ENCODE results near the gene GLG1. TPM values are rescaled to one million over a fixed set of nuclear protein-coding genes. Genes with fewer than 3 reads are reported as not detected.

GLG1 gene
- total and polyA plus RNA-seq, 5 experiments from 2014 or later = 137 to 210 (median 192) TPM

DNA sequence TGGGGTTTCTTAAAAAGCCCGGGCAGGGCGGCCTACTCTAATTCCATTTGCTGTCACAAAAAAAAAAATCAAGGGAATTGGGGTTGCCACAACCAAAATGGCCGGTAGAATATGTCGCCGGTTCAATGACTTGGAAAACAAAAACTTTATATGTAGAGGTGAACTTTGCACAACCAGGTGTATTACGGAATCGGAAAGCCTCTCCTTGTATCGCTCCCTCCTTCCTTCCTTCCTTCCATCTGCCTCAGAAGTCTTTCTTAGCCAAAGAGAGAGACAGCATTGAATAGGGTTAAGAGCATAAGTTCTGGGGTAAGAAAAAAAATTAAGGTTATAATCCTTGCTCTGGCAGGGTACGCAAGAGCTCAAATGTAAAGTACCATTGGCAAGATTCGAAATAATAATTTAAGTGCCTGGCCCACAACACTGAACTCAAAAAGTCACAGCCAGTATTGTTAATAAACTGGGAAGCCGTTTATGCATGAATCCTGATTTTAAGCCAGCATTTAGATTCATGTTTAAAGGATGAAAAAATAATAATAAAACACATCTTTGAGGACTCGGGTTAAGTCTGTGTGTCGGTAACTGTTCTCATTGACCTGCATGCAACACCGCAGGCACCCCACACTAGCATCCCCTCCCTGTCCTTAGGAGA, 522 bp upstream of the GLG1 start:
- peak overlapping the region; percentile 86 to 99 (median 94) for H3K4me3 Mint-ChIP-seq
- peak overlapping the region; percentile 90 to 98 (median 94) for H3K27ac Mint-ChIP-seq
- H3K27me3 Mint-ChIP-seq = no peaks in the 10 kb centered on the region
- H3K9me3 Mint-ChIP-seq = no peaks in the 10 kb centered on the region
- peaks cover 0 to 6% (median 0%) of the 10 kb centered on the region in 3 donors for H3K36me3 Mint-ChIP-seq
- peak; percentile 33 to 44 for ATAC-seq
- H3K4me1 Mint-ChIP-seq = peaks cover 29 to 66% (median 62%) of the 10 kb centered on the region in 4 donors
- DNase-seq = no peak
- POLR2A ChIA-PET = interaction anchor here (0.5 to 3.2 kb wide), 22 partner anchors 8 to 1042 kb away, joined by 3 to 20 read pairs (median 4); partner anchors contain the start of genes MLKL and RFWD3

DNA sequence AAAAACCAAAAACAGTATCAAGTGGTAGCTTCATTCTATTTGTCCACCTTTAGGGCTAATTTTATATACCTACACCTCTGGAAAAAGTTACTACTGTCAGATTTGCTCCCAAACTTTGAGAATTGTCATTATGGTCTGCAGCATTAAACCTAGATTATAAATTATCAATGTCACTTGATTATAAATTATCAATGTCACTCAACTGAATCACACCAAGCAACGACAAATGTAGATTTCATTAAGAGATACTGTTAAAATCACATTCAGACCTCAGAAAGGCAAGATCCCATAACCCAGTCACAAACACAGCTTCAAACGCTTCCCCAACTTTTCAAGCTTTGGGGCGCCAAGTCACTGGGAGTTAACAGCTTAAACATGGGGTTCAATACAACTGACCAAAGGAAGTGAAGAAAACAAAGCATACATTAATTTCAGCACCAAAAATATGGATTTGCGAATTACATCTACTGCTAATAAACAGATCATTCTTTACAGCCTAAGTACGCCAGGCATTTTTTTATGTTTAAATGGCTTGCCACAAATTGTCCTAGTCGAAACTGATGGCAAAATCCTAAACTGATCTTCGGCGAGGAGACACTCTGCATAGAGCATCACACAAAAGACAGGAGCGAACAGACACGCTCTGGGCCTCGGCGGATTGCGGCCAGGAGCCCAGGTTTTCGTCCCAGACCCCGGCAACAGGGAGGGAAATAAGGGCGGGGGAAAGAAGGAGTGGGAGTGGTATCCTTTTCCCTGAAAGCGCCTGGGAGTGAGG, 981 bp downstream of the GLG1 start:
- H3K4me1 Mint-ChIP-seq = peaks cover 32 to 77% (median 72%) of the 10 kb centered on the region in 4 donors
- DNase-seq = no peak

DNA sequence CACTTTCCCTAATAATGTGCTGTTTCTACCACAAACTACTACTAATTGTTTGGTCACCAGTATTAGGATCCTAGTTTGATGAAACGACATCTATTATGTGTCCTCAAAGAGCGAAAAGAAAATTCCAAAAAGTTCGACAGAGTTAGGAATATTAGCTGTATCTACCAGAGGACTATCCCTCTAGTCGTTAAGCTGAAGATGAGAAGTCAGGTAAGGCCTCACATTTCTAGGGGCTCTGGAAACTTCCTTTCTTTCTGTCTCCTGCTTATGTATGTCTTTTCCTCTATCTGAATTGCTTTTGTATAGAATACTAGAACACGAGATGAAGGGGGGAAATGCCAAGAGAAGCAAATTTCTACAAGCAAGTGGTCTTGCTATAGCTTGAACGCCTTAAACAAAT, 1.6 kb downstream of the GLG1 start:
- no peaks in the 10 kb centered on the region for H3K27me3 Mint-ChIP-seq
- peaks cover 0 to 6% (median 4%) of the 10 kb centered on the region in 3 donors for H3K36me3 Mint-ChIP-seq
- H3K9me3 Mint-ChIP-seq = no peaks in the 10 kb centered on the region
- H3K27ac Mint-ChIP-seq = peak overlapping the region; percentile 51 to 99 (median 96)
- ATAC-seq (no peak), DNase-seq (no peak)
- H3K4me3 Mint-ChIP-seq = peak overlapping the region; percentile 86 to 99 (median 94)
- POLR2A ChIA-PET = interaction anchor here (0.6 to 1.3 kb wide), 3 partner anchors 19 to 39 kb away, joined by 4 to 7 read pairs (median 4); no protein-coding TSS in a partner anchor
- H3K4me1 Mint-ChIP-seq = peaks cover 35 to 83% (median 77%) of the 10 kb centered on the region in 4 donors

More for the DNA sequence above, 981 bp downstream of the GLG1 start:
- POLR2A ChIA-PET = interaction anchor here (0.6 to 3.2 kb wide), 11 partner anchors 12 to 113 kb away, joined by 3 to 20 read pairs (median 6); partner anchors contain the start of gene RFWD3
- H3K9me3 Mint-ChIP-seq = no peaks in the 10 kb centered on the region
- H3K4me3 Mint-ChIP-seq = peak overlapping the region; percentile 86 to 99 (median 94)
- H3K36me3 Mint-ChIP-seq = peaks cover 0 to 6% (median 0%) of the 10 kb centered on the region in 3 donors
- H3K27ac Mint-ChIP-seq = peak overlapping the region; percentile 90 to 99 (median 96)
- no peak for ATAC-seq
- no peaks in the 10 kb centered on the region for H3K27me3 Mint-ChIP-seq

DNA sequence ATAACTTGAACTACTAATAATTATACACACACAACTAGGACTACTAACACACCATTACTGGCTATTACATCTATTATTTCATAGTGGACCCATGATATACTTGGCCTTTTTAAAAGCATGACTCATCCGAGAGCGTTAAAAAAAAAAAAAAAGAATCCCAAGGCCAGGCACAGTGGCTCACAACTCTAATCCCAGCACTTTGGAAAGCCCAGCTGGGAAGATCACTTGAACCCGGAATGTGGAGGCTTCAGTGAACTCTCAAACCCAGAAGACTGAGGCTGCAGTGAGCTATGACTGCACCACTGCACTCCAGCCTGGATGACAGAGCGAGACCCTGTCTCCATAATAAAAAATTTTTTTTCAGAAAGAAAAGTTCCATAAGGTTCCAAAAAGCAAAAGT, 3.1 kb downstream of the GLG1 start:
- H3K27ac Mint-ChIP-seq = peak overlapping the region; percentile 58 to 98 (median 91)
- peak overlapping the region; percentile 49 to 99 (median 94) for H3K4me3 Mint-ChIP-seq
- ATAC-seq = no peak
- POLR2A ChIA-PET = no interaction called here
- no peaks in the 10 kb centered on the region for H3K9me3 Mint-ChIP-seq
- H3K4me1 Mint-ChIP-seq = peaks cover 39 to 87% (median 83%) of the 10 kb centered on the region in 4 donors
- no peaks in the 10 kb centered on the region for H3K27me3 Mint-ChIP-seq
- H3K36me3 Mint-ChIP-seq = peaks cover 0 to 6% (median 4%) of the 10 kb centered on the region in 3 donors
- no peak for DNase-seq

- POLR2A ChIA-PET = interaction anchor here (0.6 to 1.7 kb wide), 11 partner anchors 9 to 486 kb away, joined by 3 to 10 read pairs (median 4); partner anchors contain the start of gene RFWD3
- Mint-ChIP-seq H3K27ac (peak overlapping the region; percentile 90 to 98 (median 94)), H3K4me3 (peak overlapping the region; percentile 57 to 88 (median 79)), H3K9me3 (no peaks in the 10 kb centered on the region), H3K4me1 (peaks cover 35 to 81% (median 74%) of the 10 kb centered on the region in 4 donors), H3K27me3 (no peaks in the 10 kb centered on the region), H3K36me3 (peaks cover 6 to 26% (median 8%) of the 10 kb centered on the region in 3 donors)
- peak; percentile 51 to 88 (median 72) for DNase-seq
- ATAC-seq = peak; percentile 96 to 99
Measured at GRCh38 chr16:74601126-74601871, 5.6 kb downstream of the GLG1 start.

DNA sequence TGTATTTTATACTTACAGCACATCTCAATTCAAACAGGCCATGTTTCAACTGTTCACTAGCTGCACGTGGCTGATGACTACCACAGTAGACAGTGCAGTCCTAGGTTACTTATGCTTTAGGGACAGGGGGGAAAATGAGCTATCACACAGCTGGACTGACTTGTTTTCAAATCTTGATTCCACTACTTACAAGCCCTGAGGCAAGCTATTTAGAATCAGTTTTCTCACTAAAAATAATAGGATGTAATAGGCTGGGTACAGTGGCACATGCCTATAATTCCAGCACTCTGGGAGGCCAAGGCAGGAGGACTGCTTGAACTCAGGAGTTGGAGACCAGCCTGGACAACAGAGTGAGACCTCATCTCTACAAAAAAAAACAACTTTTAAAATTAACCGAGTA, 10.3 kb downstream of the GLG1 start:
- H3K4me3 Mint-ChIP-seq = peak overlapping the region in 6 of 10 donors; percentile 11 to 56 (median 19)
- H3K36me3 Mint-ChIP-seq = peaks cover 0 to 43% (median 14%) of the 10 kb centered on the region in 3 donors
- ATAC-seq (no peak), DNase-seq (no peak)
- H3K4me1 Mint-ChIP-seq = peaks cover 27 to 75% (median 57%) of the 10 kb centered on the region in 4 donors
- POLR2A ChIA-PET = interaction anchor here (0.7 kb wide), 1 partner anchor 23 kb away, joined by 4 read pairs; no protein-coding TSS in a partner anchor
- H3K27me3 Mint-ChIP-seq = no peaks in the 10 kb centered on the region
- peak overlapping the region in 9 of 10 donors; percentile 44 to 83 (median 72) for H3K27ac Mint-ChIP-seq
- peaks cover 0 to 4% (median 0%) of the 10 kb centered on the region in 9 donors for H3K9me3 Mint-ChIP-seq

- Mint-ChIP-seq H3K27ac (peak overlapping the region in 9 of 10 donors; percentile 9 to 80 (median 39)), H3K4me1 (peaks cover 19 to 73% (median 44%) of the 10 kb centered on the region in 4 donors), H3K9me3 (peaks cover 0 to 4% (median 0%) of the 10 kb centered on the region in 9 donors), H3K27me3 (no peaks in the 10 kb centered on the region), H3K4me3 (peak overlapping the region in 4 of 10 donors; percentile 1 to 43 (median 6)), H3K36me3 (peaks cover 0 to 56% (median 16%) of the 10 kb centered on the region in 3 donors)
- ATAC-seq = no peak
- POLR2A ChIA-PET = interaction anchor here (1.0 to 1.2 kb wide), 2 partner anchors 9 to 14 kb away, joined by 3 to 6 read pairs; partner anchors contain the start of gene GLG1
- no peak for DNase-seq
Measured at GRCh38 chr16:74592847-74593246, 14.1 kb downstream of the GLG1 start.

DNA sequence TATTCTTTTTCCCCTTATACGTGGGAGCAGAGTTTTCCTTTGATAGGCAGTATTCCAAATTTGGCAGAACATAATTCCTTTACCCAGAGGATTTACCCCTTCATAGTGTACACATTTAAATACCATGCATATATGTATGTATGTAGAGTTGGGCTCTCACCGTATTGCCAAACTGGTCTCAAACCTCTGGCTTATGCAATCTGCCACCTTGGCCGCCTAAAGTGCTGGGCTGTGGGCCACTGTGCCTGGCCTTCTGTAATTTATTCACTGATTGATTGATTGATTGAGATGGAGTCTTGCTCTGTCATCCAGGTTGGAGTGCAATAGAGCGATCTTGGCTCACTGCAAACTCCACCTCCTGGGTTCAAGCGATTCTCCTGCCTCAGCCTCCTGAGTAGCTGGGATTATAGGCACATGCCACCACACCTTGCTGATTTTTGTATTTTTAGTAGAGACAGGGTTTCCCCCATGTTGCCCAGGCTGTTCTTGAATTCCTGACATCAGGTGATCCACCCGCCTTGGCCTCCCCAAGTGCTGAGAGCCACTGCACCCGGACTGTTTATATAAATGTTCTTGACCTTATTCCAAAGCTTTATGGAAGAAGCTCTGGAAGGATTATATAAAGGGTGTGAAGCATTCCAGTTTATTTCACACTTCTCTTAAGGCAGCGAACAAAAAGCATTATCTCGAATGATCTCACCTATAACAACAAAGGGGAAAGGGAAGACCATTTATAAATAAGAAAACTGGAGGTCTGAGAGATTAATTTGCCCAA, 14.9 kb downstream of the GLG1 start:
- ATAC-seq (no peak), DNase-seq (no peak)
- H3K9me3 Mint-ChIP-seq = peaks cover 0 to 4% (median 0%) of the 10 kb centered on the region in 9 donors
- H3K36me3 Mint-ChIP-seq = peaks cover 0 to 56% (median 14%) of the 10 kb centered on the region in 3 donors
- peaks cover 23 to 78% (median 51%) of the 10 kb centered on the region in 4 donors for H3K4me1 Mint-ChIP-seq
- H3K27ac Mint-ChIP-seq = peak overlapping the region in 8 of 10 donors; percentile 38 to 87 (median 74)
- H3K4me3 Mint-ChIP-seq = peak overlapping the region in 5 of 10 donors; percentile 9 to 54 (median 34)
- no peaks in the 10 kb centered on the region for H3K27me3 Mint-ChIP-seq
- POLR2A ChIA-PET = interaction anchor here (1.0 to 1.2 kb wide), 2 partner anchors 10 to 15 kb away, joined by 3 to 6 read pairs; partner anchors contain the start of gene GLG1

- peak overlapping the region in 7 of 10 donors; percentile 4 to 73 (median 66) for H3K27ac Mint-ChIP-seq
- no peaks in the 10 kb centered on the region for H3K9me3 Mint-ChIP-seq
- peak overlapping the region in 7 of 10 donors; percentile 9 to 63 (median 38) for H3K4me3 Mint-ChIP-seq
- no peak for ATAC-seq
- peaks cover 27 to 85% (median 71%) of the 10 kb centered on the region in 4 donors for H3K4me1 Mint-ChIP-seq
- DNase-seq = no peak
- no peaks in the 10 kb centered on the region for H3K27me3 Mint-ChIP-seq
- H3K36me3 Mint-ChIP-seq = peaks cover 0 to 63% (median 3%) of the 10 kb centered on the region in 3 donors
- POLR2A ChIA-PET = no interaction called here
Measured at GRCh38 chr16:74586948-74587347, 20.0 kb downstream of the GLG1 start.

GRCh38 chr16:74585846-74586443, 21.0 kb downstream of the GLG1 start:
- POLR2A ChIA-PET = interaction anchor here (1.0 kb wide), 1 partner anchor 20 kb away, joined by 7 read pairs; no protein-coding TSS in a partner anchor
- H3K4me3 Mint-ChIP-seq = peak overlapping the region in 8 of 10 donors; percentile 4 to 42 (median 24)
- DNase-seq (no peak), ATAC-seq (no peak)
- peaks cover 30 to 84% (median 76%) of the 10 kb centered on the region in 4 donors for H3K4me1 Mint-ChIP-seq
- peaks cover 0 to 55% (median 3%) of the 10 kb centered on the region in 3 donors for H3K36me3 Mint-ChIP-seq
- peak overlapping the region in 8 of 10 donors; percentile 16 to 86 (median 53) for H3K27ac Mint-ChIP-seq
- H3K27me3 Mint-ChIP-seq = no peaks in the 10 kb centered on the region
- H3K9me3 Mint-ChIP-seq = no peaks in the 10 kb centered on the region

All from naive thymus-derived CD8-positive, alpha-beta T cell (primary cell).